ENCODE data around the gene COMMD7.

COMMD7 gene

GRCh38 chr20:32663335-32664011 lies 79.8 kb downstream of the COMMD7 start:
- ATAC-seq, result no peak
- TF ChIP-seq BACH2 (CRISPR knock-in tag; IDR thresholded peaks at IDR 0.05; ENCODE audit: borderline replicate concordance) (no peak), CSDC2 (CRISPR knock-in tag; IDR thresholded peaks at IDR 0.05) (no peak), SNAI2 (CRISPR knock-in tag; IDR thresholded peaks at IDR 0.05) (no peak), ESRRG (CRISPR knock-in tag; IDR thresholded peaks at IDR 0.05) (no peak), CREB5 (CRISPR knock-in tag; IDR thresholded peaks at IDR 0.05; ENCODE audit: low read depth) (no peak), ZNF70 (CRISPR knock-in tag; IDR thresholded peaks at IDR 0.05) (no peak), ARNTL (CRISPR knock-in tag; IDR thresholded peaks at IDR 0.05; ENCODE audit: borderline replicate concordance, low read depth) (no peak), GLIS3 (CRISPR knock-in tag; IDR thresholded peaks at IDR 0.05) (no peak), PATZ1 (CRISPR knock-in tag; IDR thresholded peaks at IDR 0.05; ENCODE audit: borderline replicate concordance) (no peak), RARB (CRISPR knock-in tag; IDR thresholded peaks at IDR 0.05) (no peak), ZFP30 (CRISPR knock-in tag; IDR thresholded peaks at IDR 0.05) (no peak), ZNF8 (CRISPR knock-in tag; IDR thresholded peaks at IDR 0.05) (no peak), PPARA (CRISPR knock-in tag; IDR thresholded peaks at IDR 0.05; ENCODE audit: borderline replicate concordance) (no peak), TCF4 (CRISPR knock-in tag; IDR thresholded peaks at IDR 0.05; ENCODE audit: borderline replicate concordance) (no peak), CSRNP3 (CRISPR knock-in tag; IDR thresholded peaks at IDR 0.05) (no peak), ZNF565 (CRISPR knock-in tag; conservative IDR thresholded peaks at IDR 0.05; ENCODE audit: low read depth) (no peak), POU6F1 (CRISPR knock-in tag; IDR thresholded peaks at IDR 0.05; ENCODE audit: borderline replicate concordance, low read depth) (no peak), TSHZ2 (CRISPR knock-in tag; IDR thresholded peaks at IDR 0.05) (no peak)

GRCh38 chr20:32661820-32662528 lies 81.3 kb downstream of the COMMD7 start:
- TF ChIP-seq PPARA (CRISPR knock-in tag; IDR thresholded peaks at IDR 0.05; ENCODE audit: borderline replicate concordance), result no peak
- no peak for ATAC-seq

GRCh38 chr20:32660661-32661060 lies 82.6 kb downstream of the COMMD7 start:
- no peak for TF ChIP-seq BACH2 (CRISPR knock-in tag; IDR thresholded peaks at IDR 0.05; ENCODE audit: borderline replicate concordance)
- no peak for TF ChIP-seq ZC3H10 (CRISPR knock-in tag; IDR thresholded peaks at IDR 0.05)
- TF ChIP-seq POU6F1 (CRISPR knock-in tag; IDR thresholded peaks at IDR 0.05; ENCODE audit: borderline replicate concordance, low read depth), result no peak
- TF ChIP-seq TOX (CRISPR knock-in tag; IDR thresholded peaks at IDR 0.05; ENCODE audit: borderline replicate concordance), result no peak
- no peak for TF ChIP-seq ARNTL (CRISPR knock-in tag; IDR thresholded peaks at IDR 0.05; ENCODE audit: borderline replicate concordance, low read depth)
- no peak for TF ChIP-seq ISL1 (CRISPR knock-in tag; IDR thresholded peaks at IDR 0.05)

More at GRCh38 chr20:32660661-32661060, 82.6 kb downstream of the COMMD7 start:
- ATAC-seq, result no peak

All from SK-N-SH treated with all-trans-retinoic acid at 6 μM for 48 hours (cell line).